NCI-H128 (cell line): Measurements from ENCODE around the gene PEX10.
A peak's percentile ranks its signal among the peaks of the same experiment; 100 is the strongest.

Experiments used
- DNase-seq: peaks from one replicate; lab custom pipeline; 2025; ENCODE audit not compliant: unreplicated experiment; lab: John Stamatoyannopoulos, UW

The PEX10 gene

DNA sequence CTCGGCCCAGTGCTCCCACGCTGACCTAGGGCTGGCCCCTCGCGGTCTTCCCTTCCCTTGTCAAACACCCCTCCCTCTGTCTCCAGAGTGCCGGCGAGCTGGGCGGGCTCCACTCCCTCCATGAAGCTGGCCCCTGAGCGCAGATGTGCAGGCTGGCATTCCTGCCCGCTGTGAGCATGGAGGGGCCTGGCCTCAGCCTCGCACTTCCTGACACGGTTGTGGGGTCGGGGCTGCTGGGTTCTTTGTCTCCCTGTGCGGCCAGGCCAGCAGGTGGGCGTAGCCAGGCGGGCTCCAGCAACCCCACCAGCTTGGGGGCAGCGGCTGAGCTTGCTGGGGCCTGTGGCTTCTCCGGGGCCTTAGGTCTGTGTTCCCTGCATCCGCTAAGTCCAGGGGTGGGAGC is 14.2 kb upstream of the PEX10 start:
- no peak for DNase-seq

DNA sequence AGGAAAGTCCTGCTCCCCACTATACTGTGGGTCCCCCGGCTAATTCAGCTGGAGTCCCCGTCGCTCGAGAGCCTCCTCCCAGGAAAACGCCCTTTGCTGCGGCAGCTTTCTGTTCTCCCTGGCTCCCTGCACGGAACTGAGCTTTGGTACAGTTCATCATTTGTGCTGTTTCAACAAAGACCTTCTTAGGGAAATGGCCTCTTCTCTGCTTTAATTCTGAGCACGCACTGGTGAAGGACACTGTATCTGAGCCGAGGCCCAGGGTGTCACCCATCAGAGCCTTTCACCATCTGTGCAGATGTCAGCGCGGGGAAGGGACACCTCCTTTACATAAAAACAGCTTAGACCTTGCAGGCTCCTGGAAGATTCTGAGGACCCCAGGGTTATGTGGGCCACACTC is 13.5 kb upstream of the PEX10 start:
- no peak for DNase-seq

DNA sequence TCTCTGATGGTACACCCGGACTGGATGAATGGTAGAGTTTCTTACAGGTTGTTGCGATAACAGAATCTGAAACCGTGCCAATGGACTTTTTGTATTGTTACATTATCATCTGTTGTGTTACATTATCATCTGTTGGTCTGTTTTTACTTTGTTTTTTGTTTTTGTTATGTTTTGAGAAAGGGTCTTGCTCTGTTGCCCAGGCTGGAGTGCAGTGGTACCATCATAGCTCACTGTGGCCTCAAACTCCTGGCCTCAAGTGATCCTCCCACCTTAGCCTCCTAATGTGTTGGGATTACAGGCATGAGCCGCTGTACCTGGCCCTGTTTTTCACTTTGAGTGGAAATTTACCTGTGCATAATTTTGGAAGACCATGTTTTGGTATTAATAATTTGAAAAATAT is 10.2 kb upstream of the PEX10 start:
- DNase-seq: no peak

DNA sequence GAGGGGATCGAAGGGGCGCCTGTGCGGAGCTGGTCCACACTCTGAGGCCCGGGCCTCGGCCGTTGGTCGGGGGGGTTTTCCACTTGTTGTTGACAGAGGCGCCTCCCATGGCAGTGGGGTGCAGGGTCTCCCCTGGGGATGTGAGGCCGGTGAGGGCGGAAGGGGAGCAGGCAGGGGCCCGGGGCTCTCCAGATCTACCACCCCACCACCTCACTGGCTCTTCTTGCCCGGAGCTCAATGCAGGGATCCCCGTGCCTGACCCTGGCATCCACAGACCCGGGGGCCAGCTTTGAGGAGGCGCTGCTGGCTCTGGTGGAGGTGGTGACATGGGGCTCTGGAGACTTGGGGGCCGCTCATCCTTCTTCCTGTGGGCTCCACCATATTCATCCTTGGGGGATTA is 7.1 kb upstream of the PEX10 start:
- no peak for DNase-seq

DNA sequence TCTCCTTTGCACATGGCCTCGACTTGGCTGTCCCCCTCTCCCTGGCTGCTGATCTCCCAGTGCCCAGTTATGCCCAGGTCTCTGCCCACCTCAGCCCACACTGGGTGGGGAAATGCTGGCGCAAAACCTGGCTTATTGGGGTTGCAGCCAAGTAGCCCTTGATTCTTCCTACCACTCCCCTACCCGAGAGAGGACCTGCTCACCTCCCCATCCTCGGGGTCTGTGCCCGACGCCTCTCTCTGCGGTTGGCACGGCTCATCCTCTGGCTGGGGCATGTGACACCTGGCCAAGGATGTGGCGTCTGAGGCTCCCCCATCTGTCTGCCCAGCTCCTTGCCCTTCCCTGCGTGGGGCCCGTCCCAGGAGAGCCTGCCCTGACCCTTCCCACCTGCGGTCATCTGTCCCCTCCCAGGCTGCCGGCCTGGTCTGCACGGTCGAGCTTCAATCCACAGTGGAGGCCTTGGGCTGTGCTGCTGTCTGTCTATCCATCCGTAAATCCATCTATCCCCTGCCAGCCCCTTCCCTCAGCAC is 6.5 kb upstream of the PEX10 start:
- no peak for DNase-seq

DNA sequence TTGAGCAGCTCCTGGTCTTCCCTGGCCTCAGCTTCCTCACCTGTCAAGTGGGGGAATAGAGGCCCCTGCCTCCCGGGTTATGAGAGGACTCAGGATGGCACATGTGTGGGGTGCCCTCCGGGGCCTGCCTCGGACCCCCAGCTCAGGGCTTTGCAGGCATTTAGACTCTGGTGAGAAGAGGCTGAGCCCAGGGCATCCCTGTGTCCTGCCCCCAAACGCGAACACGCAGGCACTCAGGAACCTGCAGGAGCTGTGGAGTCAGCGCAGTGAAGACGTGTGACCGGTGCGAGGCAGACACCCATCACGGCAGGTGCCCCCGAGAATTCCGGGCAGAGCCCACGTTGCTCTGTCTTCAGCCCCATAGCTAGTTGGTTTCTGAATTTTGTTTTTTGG is 5.5 kb upstream of the PEX10 start:
- DNase-seq: no peak

DNA sequence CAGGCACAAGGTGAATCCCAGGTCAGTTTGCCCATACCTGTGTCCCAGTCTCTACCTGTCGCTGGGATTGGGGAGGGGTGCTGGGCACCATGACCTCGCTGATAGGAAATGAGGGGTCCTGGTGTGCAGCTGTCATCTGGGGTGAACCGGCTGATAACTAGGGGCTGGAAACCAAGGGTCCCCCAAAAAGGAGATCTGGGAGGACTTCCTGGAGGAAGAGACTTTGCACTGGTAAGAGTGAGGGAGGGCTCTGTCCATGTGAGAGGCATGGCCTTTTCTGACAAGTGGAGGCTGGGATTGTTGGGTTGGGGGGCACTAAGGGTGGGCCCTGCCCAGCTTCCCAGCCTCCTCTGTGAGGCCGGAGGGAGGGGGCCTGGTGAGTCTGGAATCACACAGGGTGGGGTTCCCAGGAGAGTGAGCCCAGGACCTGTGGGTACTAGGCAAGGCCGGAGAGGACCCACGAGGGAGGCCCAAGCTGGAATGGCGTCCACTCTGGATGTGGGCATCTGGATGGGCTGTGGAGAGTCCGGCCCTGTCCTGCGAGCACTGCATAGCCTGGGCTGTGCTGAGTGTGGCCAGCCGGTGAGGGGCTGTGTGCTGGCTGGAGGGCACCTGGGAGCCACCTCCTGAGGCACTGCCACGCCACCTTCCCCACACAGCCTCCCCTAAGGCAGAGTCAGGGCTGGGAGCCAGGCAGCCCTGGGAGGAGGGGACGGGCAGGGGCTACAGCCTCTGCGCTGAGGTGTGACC is 4.9 kb upstream of the PEX10 start:
- no peak for DNase-seq

DNA sequence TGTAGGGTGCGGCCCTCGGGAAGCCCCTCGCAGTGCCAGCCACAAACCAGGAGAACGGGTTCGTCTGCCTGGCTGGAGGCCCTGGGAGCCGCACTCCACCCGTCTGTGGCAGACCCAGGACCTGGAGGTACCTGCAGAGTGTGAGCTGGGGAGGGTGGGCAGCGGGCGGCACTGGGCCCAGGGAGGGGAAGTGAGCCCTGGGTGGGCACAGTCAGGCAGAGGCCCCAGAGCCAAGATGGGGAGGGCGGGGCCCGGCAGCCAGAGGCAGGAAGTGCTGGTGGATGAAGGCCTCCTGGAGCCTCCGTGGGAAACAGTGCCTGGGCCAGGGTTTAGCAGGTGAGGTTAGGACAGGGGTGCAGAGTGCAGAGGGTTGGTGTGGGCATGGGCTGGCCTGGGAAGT is 4.0 kb upstream of the PEX10 start:
- no peak for DNase-seq

DNA sequence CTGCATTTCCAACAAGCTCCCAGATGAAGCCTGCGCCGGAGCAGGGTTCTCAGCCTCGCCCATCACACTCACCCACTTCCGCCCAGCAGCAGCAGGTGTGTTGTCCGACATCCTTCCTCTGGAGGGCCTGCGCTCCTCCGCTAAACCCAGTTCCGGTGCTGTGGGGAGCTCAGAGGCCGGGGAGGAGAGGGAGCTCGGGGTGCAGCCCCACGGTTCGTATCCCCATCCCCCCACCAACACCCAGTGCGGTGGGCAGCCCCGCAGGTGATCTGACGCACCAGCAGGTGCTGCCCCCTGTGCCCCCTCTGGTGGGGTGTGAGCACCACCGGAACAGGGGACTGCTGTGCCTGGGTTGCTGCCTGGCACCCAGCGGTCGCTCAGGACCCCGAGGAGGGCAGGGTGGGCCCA is 3.4 kb upstream of the PEX10 start:
- no peak for DNase-seq

DNA sequence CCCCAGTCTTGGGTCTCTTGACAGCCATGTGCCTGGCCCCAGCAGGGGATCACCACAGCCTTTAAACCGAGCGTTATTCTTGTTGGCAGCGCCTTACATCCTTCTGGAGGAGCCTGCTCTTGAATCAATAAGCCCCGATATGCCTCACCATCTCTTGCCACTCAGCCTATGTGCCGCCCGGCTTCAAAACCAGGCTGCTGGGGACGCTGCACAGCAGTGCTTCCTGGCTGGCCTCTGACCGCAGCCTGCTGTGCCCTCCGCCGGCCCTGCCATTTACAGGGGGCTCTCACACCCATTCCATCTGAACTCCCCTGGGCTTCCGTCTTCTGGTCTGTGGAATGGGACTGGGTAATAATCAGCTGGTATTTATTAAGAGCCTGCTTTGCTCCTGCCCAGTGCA is 3.0 kb upstream of the PEX10 start:
- DNase-seq: no peak

DNA sequence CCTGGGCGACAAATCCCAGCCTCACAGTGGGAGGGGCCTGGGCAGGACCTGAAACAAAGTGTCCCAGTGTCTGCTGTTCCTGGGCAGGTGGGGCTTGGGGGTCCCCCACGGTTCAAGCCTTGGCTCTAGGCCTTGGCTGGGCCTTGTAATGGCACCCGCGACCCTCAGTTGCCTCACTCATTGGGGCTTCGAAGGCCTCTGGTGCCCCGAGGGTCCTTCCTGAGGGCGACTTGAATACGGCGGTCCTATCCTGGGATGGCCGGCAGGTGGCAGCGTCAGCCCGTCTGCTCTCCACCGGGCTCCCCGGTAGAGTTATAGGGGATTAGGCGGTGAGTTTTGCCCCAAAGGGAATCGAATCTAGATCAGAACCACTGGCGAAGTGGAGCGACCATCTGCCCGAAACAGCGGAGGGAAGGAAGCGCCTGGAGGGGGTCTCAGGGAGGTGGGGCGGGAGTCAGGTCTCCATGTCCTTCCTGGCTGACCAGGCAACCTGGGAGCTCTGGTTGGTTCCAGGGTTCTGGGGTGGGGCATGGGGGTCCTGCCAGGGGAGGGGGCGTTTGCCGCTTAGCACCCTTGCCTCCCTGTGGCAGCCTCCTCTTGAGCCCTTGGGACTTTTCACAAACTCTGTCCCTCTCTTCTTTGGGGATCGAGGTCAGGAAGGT is 2.1 kb upstream of the PEX10 start:
- DNase-seq: peak; percentile 51

DNA sequence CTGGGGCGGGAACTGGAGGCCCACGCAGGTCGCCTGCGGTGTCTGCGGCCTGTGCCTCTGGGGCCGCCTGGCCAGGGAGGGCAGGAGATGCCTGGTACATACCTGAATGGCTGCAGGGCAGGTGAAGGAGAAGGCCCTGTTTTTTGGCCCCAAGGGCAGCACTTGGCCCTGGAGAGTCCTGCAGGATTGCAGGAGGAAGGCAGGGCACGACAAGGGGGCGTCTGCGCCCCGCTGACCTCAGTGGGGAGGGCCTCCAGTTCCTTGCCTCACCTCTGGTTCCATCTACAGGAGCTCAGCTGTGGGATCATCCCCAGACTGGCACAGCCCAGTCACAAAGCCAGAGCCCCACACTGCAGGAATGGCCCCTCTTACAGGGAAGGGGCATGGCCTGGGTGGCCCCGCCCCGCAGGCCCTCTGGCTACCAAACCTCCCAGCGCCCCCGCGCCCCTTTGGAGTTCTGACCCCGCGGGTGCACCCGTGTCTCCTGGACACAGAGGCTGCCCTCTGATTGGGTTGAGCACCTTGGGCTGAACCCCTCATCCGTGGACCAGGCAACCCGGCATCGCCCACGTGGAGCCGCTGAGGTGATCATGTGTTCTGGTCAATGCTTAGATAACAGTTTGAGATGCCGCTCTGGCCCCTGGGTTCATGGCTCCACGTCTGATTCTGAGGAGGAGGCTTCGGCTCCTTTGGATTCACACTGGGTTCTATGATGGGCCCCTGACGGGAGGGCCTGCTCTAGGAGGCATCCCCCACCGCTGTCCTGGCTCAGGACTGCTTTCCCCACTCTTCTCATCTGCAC is 1.3 kb upstream of the PEX10 start:
- DNase-seq: no peak

DNA sequence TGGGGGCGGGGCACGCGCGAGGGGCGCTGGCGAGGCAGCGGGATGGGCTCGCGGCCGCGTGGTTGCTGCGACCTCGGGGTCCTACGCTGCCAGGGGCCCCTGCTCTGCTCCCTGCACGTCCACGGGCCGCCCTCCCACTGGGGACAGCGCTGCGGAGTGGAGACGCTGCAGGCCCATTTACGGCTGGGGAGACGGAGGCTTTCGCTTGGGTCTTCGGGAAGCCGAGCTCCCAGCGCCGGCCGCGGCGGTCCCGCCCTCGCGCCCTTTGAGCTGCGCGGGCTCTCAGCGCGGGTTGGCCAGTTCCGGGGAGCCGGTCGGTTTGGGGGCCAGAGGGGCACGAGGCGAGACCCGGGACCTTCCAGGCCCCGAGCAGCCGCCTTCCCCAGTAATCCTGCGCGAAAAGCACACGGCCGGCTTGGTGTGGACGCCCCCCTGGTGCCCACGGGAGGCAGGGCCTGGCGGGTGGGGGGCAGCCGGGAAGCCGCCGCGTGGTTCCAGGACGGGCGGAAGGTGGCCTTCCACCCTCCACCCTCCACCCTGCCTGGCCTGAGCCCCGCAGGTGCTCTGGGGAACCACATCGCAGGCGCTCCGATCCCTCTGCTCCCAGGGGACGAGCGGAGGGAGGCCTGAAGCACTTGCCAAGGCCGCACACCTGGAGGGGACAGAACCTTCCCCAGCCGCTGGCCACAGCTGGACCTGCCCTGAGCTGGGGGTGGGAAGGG is 570 bp upstream of the PEX10 start:
- DNase-seq: no peak

DNA sequence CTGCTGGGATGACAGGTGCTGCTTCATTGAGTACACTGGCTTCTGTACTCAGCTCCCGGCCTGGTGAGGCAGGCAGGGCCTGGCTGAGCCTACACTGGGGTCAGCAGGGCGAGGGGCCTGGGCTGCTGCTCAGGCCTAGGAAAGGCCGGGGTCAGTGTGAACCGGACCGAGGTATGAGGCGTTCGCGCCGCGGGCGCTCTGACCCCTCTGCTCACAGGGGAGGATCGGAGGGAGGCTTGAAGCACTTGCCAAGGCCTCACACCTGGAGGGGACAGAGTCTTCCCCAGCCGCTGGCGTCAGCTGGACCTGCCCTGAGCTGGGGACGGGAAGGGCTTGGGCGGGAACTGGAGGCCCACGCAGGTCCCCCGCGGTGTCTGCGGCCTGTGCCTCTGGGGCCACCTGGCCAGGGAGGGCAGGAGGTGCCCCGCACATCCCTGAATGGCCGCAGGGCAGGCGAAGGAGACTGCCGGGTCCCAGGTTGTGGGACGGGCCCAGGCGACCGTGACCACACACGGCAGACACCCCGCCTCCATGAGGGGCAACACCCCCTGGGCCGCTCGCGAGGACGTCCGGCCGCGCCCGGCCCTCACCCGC is 466 bp downstream of the PEX10 start:
- DNase-seq: no peak

DNA sequence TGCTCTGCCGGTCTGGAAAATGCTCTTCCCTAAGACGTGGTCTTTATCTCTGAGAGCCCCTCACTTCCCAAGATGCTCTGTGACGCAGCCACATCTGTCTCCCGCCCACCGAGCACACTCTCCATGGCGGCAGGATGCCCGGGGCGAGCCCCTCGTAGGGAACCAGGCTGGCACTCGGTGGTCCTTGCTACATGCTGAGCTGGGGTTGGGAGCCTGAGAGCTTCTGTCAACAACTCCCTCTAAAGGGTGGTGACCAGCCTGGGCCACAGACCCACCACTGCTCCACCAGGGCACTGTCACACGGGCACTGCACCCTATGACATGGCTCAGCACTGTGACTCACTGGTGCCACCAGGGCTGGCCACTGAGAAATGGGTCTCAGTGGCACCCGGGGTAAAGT is 2.6 kb downstream of the PEX10 start:
- no peak for DNase-seq

DNA sequence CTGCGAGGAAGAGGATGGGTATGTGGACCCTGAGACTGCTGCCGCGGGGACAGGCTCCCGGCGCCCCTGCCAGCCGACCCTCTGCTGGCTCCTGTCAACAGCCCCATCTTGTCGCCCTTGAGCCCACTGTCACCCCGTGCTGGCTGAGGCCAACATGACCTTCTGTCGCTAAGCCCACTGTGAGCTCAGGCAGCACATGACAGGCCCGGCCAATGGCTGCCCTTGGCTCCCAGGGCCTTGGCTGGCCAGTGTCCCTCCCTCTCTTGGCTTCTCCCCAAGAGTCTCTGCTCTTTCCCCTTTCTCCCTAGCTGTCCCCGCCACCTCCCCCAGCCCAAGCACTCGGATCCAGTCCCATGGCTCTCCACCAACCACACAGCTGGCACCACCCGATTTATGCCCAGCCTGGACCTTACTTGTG is 3.5 kb downstream of the PEX10 start:
- DNase-seq: no peak

DNA sequence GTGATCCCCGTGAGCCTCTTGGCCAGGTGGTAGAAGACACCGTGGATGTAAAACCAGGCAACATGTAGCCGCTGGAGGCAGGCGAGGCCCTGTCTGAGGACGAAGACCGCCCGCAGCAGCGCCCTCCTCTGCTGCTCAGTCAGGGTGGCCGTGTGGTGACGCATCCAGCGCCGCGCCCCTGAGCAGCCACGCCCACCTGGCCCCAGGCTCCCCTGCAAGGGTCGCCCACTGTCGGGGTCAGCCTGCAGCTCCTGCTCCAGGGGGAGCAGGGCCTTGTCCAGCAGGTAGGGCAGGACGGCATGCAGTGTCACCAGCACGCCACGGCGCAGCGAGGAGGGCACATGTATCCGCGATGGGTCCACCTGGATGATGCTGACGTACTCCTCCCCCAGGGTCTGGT is 3.9 kb downstream of the PEX10 start:
- no peak for DNase-seq

DNA sequence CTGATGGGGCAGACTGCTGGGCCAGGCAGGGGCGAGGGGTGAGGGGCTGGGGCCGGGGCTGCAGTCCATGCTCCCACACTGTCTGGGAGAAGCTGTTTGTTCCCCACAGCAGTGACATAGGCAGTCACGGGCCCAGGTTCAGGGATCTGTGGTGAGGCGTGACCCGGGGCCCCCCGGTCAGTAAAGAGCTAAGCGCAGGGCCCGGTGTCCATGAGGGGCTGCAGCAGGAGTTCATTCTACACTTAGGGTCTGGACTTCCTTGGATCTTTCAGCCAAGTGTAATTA is 4.4 kb downstream of the PEX10 start:
- DNase-seq: no peak

DNA sequence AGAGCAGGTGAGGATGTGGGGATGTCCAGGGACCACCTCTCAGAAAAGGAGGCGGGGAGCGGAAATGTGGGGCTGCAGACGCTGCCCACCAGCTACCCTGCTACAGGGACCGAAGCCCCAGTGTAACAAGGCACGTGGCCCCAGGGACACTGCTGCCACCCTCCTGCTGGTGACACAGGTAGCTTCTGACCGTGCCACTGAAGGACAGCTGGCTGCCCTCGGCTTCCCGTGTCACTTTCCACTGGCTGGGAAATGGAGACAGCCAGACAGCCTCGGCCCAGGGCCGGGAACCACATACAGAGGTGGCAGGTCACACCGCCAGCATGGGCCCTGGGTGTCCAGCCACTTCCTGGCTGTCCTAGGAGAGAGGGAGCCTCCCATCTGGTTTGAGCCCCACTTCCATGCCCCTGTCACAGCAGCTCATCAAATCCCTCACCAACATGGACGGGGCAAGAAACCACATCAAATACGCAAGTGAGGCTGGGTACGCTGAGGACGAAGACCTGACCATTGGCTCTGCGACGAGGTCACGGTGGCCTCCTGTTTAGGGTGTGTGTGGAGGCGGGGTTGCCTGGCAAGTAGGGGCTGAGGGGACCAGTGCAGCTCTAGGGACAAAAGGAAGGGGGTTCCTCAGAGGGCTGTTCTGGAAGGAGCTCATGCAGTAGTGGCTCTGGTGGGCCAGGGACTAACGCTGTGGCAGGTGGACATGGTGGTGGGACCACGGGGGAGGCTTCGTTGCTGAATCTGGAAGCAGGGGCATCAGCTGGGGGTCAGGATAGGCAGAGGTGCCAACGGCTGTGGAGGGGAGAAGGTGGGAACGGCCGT is 5.0 kb downstream of the PEX10 start:
- DNase-seq: no peak

DNA sequence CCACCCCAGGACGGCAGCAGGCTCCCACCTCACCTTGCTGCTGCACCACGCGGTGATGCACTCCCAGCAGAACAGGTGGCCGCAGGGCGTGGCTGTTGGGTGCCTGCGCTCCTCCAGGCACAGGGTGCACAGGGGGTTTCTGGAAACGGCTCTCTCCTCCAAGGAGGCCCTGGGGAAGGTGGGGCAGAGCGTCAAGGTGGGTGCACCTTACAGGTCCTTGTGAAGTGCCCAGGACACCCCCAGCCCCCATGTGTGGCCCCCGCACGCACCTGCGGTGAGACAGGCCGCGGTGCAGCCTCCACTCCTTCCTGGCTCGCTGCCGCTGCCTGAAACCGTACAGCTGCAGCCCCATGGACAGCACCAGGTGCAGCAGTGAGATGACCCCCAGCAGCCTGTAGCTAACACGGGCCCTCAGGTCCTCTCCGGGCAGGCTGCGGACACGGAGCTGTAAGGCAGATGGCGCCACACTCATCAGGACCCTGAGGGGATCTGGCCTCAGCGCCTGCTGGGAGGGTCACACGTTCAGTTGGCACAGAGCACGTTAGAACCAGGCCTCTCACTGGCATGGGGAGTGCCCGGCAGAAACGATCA is 5.8 kb downstream of the PEX10 start:
- no peak for DNase-seq
